ENCODE results near the gene BOK. TPM values are rescaled to one million over a fixed set of nuclear protein-coding genes. Genes with fewer than 3 reads are reported as not detected.

The BOK gene
- total and polyA plus RNA-seq, 2 donors (not counting 1 experiment from before 2014, with no cell fraction given) = 21.2 to 42.4 TPM

- Histone ChIP-seq H2AFZ (ENCODE audit: low read length) (no peak overlapping the region), H3K4me1 (ENCODE audit: control insufficient read depth, extremely low read depth, insufficient read depth, low read length) (peaks cover 8% of the 10 kb centered on the region), H3K4me2 (ENCODE audit: extremely low read depth, insufficient read depth, low read length) (peak overlapping the region; percentile 49), H3K36me3 (ENCODE audit: control insufficient read depth, insufficient read depth, low read length) (no peaks in the 10 kb centered on the region), H3K9ac (ENCODE audit: insufficient read depth, low read length) (no peak overlapping the region), H3K27me3 (ENCODE audit: control insufficient read depth, insufficient read depth, low read length) (no peaks in the 10 kb centered on the region), H3K27ac (ENCODE audit: insufficient read depth, low read length) (no peak overlapping the region), H3K79me2 (ENCODE audit: control insufficient read depth, insufficient read depth, low read length) (no peaks in the 10 kb centered on the region), H3K4me3 (replicated peaks in 1 of 4; ENCODE audit: control extremely low read depth in 1 of 4, insufficient read depth in 1 of 4, low read depth in 3 of 4, low read length in 4 of 4) (peak overlapping the region in 2 of 4 experiments; percentile 28 to 48), H3K9me3 (ENCODE audit: control insufficient read depth, insufficient read depth, low read depth, low read length) (no peaks in the 10 kb centered on the region), H4K20me1 (ENCODE audit: control insufficient read depth, extremely low read depth, insufficient read depth, low read length) (no peaks in the 10 kb centered on the region)
- no peak for TF ChIP-seq EZH2 (IDR thresholded peaks at IDR 0.05; ENCODE audit: low read length, missing control alignments)
- no peak for TF ChIP-seq CTCF (conservative IDR thresholded peaks at IDR 0.05 in 1 of 2, IDR thresholded peaks at IDR 0.05 in 1 of 2; ENCODE audit: low read depth in 1 of 2, low read length in 2 of 2)
- DNase-seq (ENCODE audit: low read depth in 2 of 2) = peak in 1 of 2 donors; percentile 67
Measured at GRCh38 chr2:241540401-241540770, 18.2 kb upstream of the BOK start.

- Histone ChIP-seq H3K9ac (ENCODE audit: insufficient read depth, low read length) (no peak overlapping the region), H3K4me1 (ENCODE audit: control insufficient read depth, extremely low read depth, insufficient read depth, low read length) (peaks cover 13% of the 10 kb centered on the region), H3K4me3 (replicated peaks in 1 of 4; ENCODE audit: control extremely low read depth in 1 of 4, insufficient read depth in 1 of 4, low read depth in 3 of 4, low read length in 4 of 4) (peak overlapping the region; percentile 12 to 48 (median 24)), H3K27ac (ENCODE audit: insufficient read depth, low read length) (no peak overlapping the region), H3K79me2 (ENCODE audit: control insufficient read depth, insufficient read depth, low read length) (no peaks in the 10 kb centered on the region), H2AFZ (ENCODE audit: low read length) (no peak overlapping the region), H4K20me1 (ENCODE audit: control insufficient read depth, extremely low read depth, insufficient read depth, low read length) (no peaks in the 10 kb centered on the region), H3K9me3 (ENCODE audit: control insufficient read depth, insufficient read depth, low read depth, low read length) (no peaks in the 10 kb centered on the region), H3K36me3 (ENCODE audit: control insufficient read depth, insufficient read depth, low read length) (no peaks in the 10 kb centered on the region), H3K4me2 (ENCODE audit: extremely low read depth, insufficient read depth, low read length) (peak overlapping the region; percentile 54), H3K27me3 (ENCODE audit: control insufficient read depth, insufficient read depth, low read length) (no peaks in the 10 kb centered on the region)
- no peak for TF ChIP-seq EZH2 (IDR thresholded peaks at IDR 0.05; ENCODE audit: low read length, missing control alignments)
- TF ChIP-seq CTCF (conservative IDR thresholded peaks at IDR 0.05 in 1 of 2, IDR thresholded peaks at IDR 0.05 in 1 of 2; ENCODE audit: low read depth in 1 of 2, low read length in 2 of 2) = no peak
- DNase-seq (ENCODE audit: low read depth in 2 of 2) = peak; percentile 38 to 49
Measured at GRCh38 chr2:241540771-241541561, 17.6 kb upstream of the BOK start.

- Histone ChIP-seq H3K4me3 (replicated peaks in 1 of 4; ENCODE audit: control extremely low read depth in 1 of 4, insufficient read depth in 1 of 4, low read depth in 3 of 4, low read length in 4 of 4) (peak overlapping the region in 3 of 4 experiments; percentile 12 to 36 (median 19)), H3K4me2 (ENCODE audit: extremely low read depth, insufficient read depth, low read length) (peak overlapping the region; percentile 54)
- no peak for DNase-seq (ENCODE audit: low read depth in 2 of 2)
Measured at GRCh38 chr2:241541564-241542277, 16.8 kb upstream of the BOK start.

More at GRCh38 chr2:241541564-241542277, 16.8 kb upstream of the BOK start:
- Histone ChIP-seq H3K4me1 (ENCODE audit: control insufficient read depth, extremely low read depth, insufficient read depth, low read length) (peaks cover 21% of the 10 kb centered on the region), H3K9me3 (ENCODE audit: control insufficient read depth, insufficient read depth, low read depth, low read length) (no peaks in the 10 kb centered on the region), H3K27ac (ENCODE audit: insufficient read depth, low read length) (no peak overlapping the region), H3K9ac (ENCODE audit: insufficient read depth, low read length) (no peak overlapping the region), H3K79me2 (ENCODE audit: control insufficient read depth, insufficient read depth, low read length) (no peaks in the 10 kb centered on the region), H4K20me1 (ENCODE audit: control insufficient read depth, extremely low read depth, insufficient read depth, low read length) (no peaks in the 10 kb centered on the region), H2AFZ (ENCODE audit: low read length) (no peak overlapping the region), H3K27me3 (ENCODE audit: control insufficient read depth, insufficient read depth, low read length) (no peaks in the 10 kb centered on the region), H3K36me3 (ENCODE audit: control insufficient read depth, insufficient read depth, low read length) (no peaks in the 10 kb centered on the region)
- TF ChIP-seq CTCF (conservative IDR thresholded peaks at IDR 0.05 in 1 of 2, IDR thresholded peaks at IDR 0.05 in 1 of 2; ENCODE audit: low read depth in 1 of 2, low read length in 2 of 2) = no peak
- no peak for TF ChIP-seq EZH2 (IDR thresholded peaks at IDR 0.05; ENCODE audit: low read length, missing control alignments)

Measured in fibroblast of lung (primary cell).